OCI-LY1 (cell line): ENCODE data around the gene CARD18.

ENCODE experiments used
- EZH2 ChIP-seq: fragments of 200-600 bp; sonication (generic), shearing (Covaris generic); IDR thresholded peaks from 2 replicates; pipeline ENCODE4 v1.8.0; 2017; ENCODE audit warnings: borderline replicate concordance, mixed run types, mild to moderate bottlenecking, antibody characterized with exemption, low read length, moderate library complexity, mixed read lengths
- TF ChIP-seq, protein P1 (sequence below): fragments of 200-600 bp; sonication (generic), shearing (Covaris generic); IDR thresholded peaks from 2 replicates; pipeline ENCODE4 v1.5.1; 2017; ENCODE audit warnings: mild to moderate bottlenecking, antibody characterized with exemption, low read length, moderate library complexity, mixed read lengths

DNA sequence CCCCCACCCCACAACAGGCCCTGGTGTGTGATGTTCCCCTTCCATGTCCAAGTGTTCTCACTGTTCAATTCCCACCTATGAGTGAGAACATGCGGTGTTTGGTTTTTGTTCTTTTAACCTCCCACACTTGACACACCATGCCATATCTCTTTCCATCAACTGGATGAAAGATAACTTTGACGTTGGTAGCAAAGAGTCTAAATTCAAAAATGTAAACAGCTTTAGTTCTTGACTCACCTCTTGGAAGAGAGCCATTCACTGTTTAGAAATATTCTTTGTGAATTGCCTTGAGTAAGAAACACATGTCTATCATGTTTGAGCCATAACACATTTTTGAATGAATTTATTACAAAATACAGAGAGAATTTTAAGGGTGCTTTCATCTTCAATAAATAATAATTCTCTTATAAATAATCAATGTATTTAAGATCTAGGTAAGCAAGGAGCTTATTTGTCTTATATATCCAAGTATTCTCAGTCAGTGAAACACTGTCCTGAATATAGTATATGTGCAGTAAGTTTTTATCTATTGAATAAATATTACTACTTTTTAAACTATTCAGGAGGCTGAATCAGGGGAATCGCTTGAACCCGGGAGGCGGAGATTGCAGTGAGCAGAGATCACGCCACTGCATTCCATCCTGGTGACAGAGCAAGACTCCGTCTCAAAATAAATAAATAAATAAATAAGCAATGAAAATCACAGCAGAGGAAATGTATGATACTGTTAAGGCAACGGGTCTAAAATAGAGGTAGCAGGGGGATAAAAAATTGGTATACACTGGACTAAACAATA lies 6.7 kb downstream of the CARD18 start:
- TF ChIP-seq, protein P1, sequence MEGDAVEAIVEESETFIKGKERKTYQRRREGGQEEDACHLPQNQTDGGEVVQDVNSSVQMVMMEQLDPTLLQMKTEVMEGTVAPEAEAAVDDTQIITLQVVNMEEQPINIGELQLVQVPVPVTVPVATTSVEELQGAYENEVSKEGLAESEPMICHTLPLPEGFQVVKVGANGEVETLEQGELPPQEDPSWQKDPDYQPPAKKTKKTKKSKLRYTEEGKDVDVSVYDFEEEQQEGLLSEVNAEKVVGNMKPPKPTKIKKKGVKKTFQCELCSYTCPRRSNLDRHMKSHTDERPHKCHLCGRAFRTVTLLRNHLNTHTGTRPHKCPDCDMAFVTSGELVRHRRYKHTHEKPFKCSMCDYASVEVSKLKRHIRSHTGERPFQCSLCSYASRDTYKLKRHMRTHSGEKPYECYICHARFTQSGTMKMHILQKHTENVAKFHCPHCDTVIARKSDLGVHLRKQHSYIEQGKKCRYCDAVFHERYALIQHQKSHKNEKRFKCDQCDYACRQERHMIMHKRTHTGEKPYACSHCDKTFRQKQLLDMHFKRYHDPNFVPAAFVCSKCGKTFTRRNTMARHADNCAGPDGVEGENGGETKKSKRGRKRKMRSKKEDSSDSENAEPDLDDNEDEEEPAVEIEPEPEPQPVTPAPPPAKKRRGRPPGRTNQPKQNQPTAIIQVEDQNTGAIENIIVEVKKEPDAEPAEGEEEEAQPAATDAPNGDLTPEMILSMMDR, result no peak
- TF ChIP-seq EZH2, result no peak
